Kidney (tissue), 14 donors: Measurements from ENCODE around the gene ATE1. TPM values are rescaled to one million over a fixed set of nuclear protein-coding genes. Genes with fewer than 3 reads are reported as not detected.
"Not testable (repeated sequence)": the region's sequence is repeated elsewhere in the genome, so short reads cannot be mapped to it uniquely, and the experiment has no call there.

ENCODE experiments used
- DNase-seq, 5 donors: peaks; one replicate each; pipeline ENCODE4 v3.0.0-alpha.2; 2013 to 2020
- FAIRE-seq: peaks from 2 replicates; lab custom pipeline; 2012; peaks lifted over from hg19 to GRCh38; lab: Jason Lieb, UNC
- H3K27ac ChIP-seq, 2 donors: one replicate each; pipeline ENCODE4 v1.7.0; 2013; ENCODE audit warnings: low read depth in 2 of 2, low read length in 2 of 2, inconsistent platforms in 1 of 2
- H3K27me3 ChIP-seq: one replicate; pipeline ENCODE4 v1.7.1; 2013; ENCODE audit warnings: low read length, inconsistent platforms; ENCODE audit not compliant: control insufficient read depth, insufficient read depth
- H3K36me3 ChIP-seq, 3 donors: one replicate each; pipeline versions ENCODE4 v1.7.0 to v1.7.1; 2013; ENCODE audit warnings: low read length in 3 of 3, control low read depth in 1 of 3, inconsistent platforms in 1 of 3; ENCODE audit not compliant: insufficient read depth in 3 of 3, control insufficient read depth in 2 of 3
- H3K4me1 ChIP-seq, 3 donors: one replicate each; pipeline versions ENCODE4 v1.7.0 to v1.7.1; 2013; ENCODE audit warnings: low read length in 3 of 3, inconsistent platforms in 1 of 3, low read depth in 1 of 3; ENCODE audit not compliant: control insufficient read depth in 2 of 3, insufficient read depth in 2 of 3
- H3K4me3 ChIP-seq, 3 donors: one replicate each; pipeline versions ENCODE4 v1.7.0 to v1.8.1; 2013; ENCODE audit warnings: low read length in 3 of 3, control low read depth in 1 of 3, inconsistent platforms in 1 of 3
- H3K9ac ChIP-seq, 3 donors: one replicate each; pipeline versions ENCODE4 v1.7.0 to v1.7.1; 2013; ENCODE audit warnings: low read length in 3 of 3, control low read depth in 1 of 3, inconsistent platforms in 1 of 3
- H3K9me3 ChIP-seq, 3 donors: one replicate each; pipeline versions ENCODE4 v1.7.0 to v1.7.1; 2013; ENCODE audit warnings: low read length in 3 of 3, control low read depth in 1 of 3, inconsistent platforms in 1 of 3; ENCODE audit not compliant: control insufficient read depth in 2 of 3, insufficient read depth in 1 of 3
- CTCF ChIP-seq: IDR thresholded peaks from 3 replicates; pipeline ENCODE4 v1.5.1; 2012; ENCODE audit warnings: mild to moderate bottlenecking, moderate library complexity, borderline replicate concordance; ENCODE audit not compliant: insufficient read depth; ENCODE audit errors: extremely low read depth
- intact Hi-C: fragments of 100-400 bp; cut with DNase I; formaldehyde crosslinking; loops from one replicate; pipeline ENCODE4 v1.11.1; 2022
- polyA plus RNA-seq: library from polyadenylated mRNA; stranded (reverse); fragments of 350-450 nt; fragmentation: Illumina TruSeq; extraction: RNeasy Lipid Tissue Mini Kit (QIAGEN cat#74804); gene quantifications from one replicate; pipeline ENCODE4 v1.2.3, GENCODE V29; 2014; ENCODE audit warnings: low read depth, low replicate concordance; ENCODE audit not compliant: insufficient read depth
- total RNA-seq: library from RNA; stranded (reverse); fragmentation: NEBNext Ultra II Directional; extraction: Animal tissue kit (Norgen Biotek cat#: 25700); gene quantifications from one replicate; pipeline ENCODE4 v1.2.1, GENCODE V29; 2021
- donor health status: control.
- donor health status: control.
- donor health status: control.
- donor health status: control.
- donor health status: control.
- donor health status: DM: yes; HTN: yes; CAD: no.
- donor health status: Normal renal cell carcinoma (clear cell type).

Gene ATE1
- total and polyA plus RNA-seq, 2 donors from 2014 or later, result 9.8 to 31.0 TPM

- no peak for FAIRE-seq
Observed at GRCh38 chr10:121764233-121764942, 163.4 kb downstream of the ATE1 start.

GRCh38 chr10:121757241-121757640 is 170.6 kb downstream of the ATE1 start:
- intact Hi-C loops, FAIRE-seq: not testable (repeated sequence)
- H3K9me3 ChIP-seq, result peaks cover 0 to 18% (median 7%) of the 10 kb centered on the region in 3 donors

More at GRCh38 chr10:121764233-121764942, 163.4 kb downstream of the ATE1 start:
- H3K9me3 ChIP-seq, result peaks cover 0 to 20% (median 5%) of the 10 kb centered on the region in 3 donors
- H3K27me3 ChIP-seq, result no peaks in the 10 kb centered on the region
- H3K27ac ChIP-seq, result no peak overlapping the region
- intact Hi-C loops, result no loop called here
- no peak for DNase-seq
- H3K4me1 ChIP-seq, result no peaks in the 10 kb centered on the region
- H3K36me3 ChIP-seq, result peaks cover 0 to 2% (median 0%) of the 10 kb centered on the region in 3 donors
- H3K4me3 ChIP-seq, result no peak overlapping the region
- TF ChIP-seq CTCF, result no peak
- no peak overlapping the region for H3K9ac ChIP-seq

GRCh38 chr10:121755496-121755895 is 172.3 kb downstream of the ATE1 start:
- H3K27ac ChIP-seq, FAIRE-seq, H3K36me3 ChIP-seq, intact Hi-C loops, H3K9ac ChIP-seq, DNase-seq, H3K4me1 ChIP-seq, H3K27me3 ChIP-seq, H3K4me3 ChIP-seq: not testable (repeated sequence)
- peaks cover 0 to 16% (median 7%) of the 10 kb centered on the region in 3 donors for H3K9me3 ChIP-seq

More at GRCh38 chr10:121757241-121757640, 170.6 kb downstream of the ATE1 start:
- not testable (repeated sequence) for DNase-seq, H3K9ac ChIP-seq, H3K36me3 ChIP-seq, H3K4me1 ChIP-seq, H3K4me3 ChIP-seq, H3K27me3 ChIP-seq, H3K27ac ChIP-seq

DNA sequence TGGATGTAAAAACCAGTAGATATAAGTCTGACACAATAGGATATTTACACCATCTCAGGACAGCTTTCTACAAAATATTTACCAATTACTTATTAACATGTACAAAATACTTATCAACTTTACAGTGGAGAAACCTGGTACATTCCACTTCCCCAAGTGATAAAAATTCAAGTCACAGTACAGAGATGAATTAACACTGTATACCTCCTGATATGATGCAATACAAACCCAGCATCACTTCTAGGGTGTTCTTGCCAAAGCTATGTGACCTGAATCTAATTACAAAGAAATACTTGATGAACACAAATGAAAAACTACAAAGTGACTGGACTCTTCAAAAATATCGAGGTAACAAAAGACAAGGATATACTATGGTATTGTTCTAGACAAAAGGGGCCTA is 173.2 kb downstream of the ATE1 start:
- intact Hi-C loops, result no loop called here
- no peak for FAIRE-seq
- no peaks in the 10 kb centered on the region for H3K27me3 ChIP-seq
- H3K36me3 ChIP-seq, result no peaks in the 10 kb centered on the region
- H3K9me3 ChIP-seq, result peaks cover 0 to 7% (median 2%) of the 10 kb centered on the region in 3 donors
- no peak for TF ChIP-seq CTCF
- H3K27ac ChIP-seq, result no peak overlapping the region
- no peak for DNase-seq
- no peak overlapping the region for H3K4me3 ChIP-seq
- H3K9ac ChIP-seq, result no peak overlapping the region
- H3K4me1 ChIP-seq, result no peaks in the 10 kb centered on the region
